Frontal cortex (tissue), 4 donors: ENCODE measurements around the gene TRABD2B. TPM values are rescaled to one million over a fixed set of nuclear protein-coding genes. Genes with fewer than 3 reads are reported as not detected.

Source experiments
- DNase-seq, 2 donors: peaks; one replicate each; pipeline ENCODE4 v3.0.0; 2012; ENCODE audit warnings: low spot score in 2 of 2
- FAIRE-seq: peaks from 2 replicates; lab custom pipeline; 2012; peaks lifted over from hg19 to GRCh38; lab: Jason Lieb, UNC
- total RNA-seq: library from RNA; depleted of rRNA; stranded (reverse); fragments of >200 nt; gene quantifications from one replicate; pipeline ENCODE4 v1.2.3, GENCODE V29; 2014
- donor health status: control.
- donor health status: control.
- donor health status: control.

The TRABD2B gene
- total RNA-seq, 1 donor from 2014 or later, result under 0.01 TPM

DNA sequence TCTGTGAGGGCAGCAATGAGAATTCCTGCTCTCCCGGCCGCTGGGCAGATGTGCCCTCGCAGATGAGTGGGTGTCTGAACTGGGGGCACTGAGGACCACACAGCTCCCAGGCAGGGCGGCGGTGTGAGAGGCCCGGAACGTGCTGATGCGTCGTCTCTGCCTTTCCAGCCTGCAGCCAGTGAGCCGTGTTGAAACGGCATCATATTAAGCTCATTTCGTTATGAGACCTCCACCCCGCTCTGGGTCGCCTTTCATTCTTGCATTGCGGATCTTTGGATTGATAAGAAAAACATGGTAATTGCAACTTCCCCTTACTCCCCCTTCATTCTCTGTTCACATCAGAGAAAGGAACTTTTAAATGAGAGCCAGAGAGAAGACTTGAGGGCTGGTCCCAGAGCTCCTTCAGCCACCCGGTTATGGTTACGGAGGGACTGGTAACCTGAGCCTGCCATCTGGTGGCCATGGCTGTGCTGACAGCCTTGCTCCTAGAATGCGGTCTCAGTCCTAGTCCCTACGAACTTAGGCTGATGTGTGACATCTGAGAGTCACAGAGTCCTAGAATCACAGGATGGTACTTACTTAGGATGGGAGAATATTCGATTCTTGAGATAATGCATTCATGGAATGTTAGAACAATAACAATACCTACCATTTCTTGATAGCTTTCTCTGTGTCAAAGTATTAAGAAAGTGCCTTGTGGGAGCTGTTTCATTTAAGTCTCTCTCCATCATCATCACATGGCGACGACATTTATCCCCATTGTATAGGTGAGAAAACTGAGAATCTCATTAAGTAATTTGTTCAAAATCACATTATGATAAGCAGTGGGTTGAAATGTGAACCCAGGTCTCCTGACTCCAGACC lies 271.0 kb downstream of the TRABD2B start:
- no peak for FAIRE-seq

DNA sequence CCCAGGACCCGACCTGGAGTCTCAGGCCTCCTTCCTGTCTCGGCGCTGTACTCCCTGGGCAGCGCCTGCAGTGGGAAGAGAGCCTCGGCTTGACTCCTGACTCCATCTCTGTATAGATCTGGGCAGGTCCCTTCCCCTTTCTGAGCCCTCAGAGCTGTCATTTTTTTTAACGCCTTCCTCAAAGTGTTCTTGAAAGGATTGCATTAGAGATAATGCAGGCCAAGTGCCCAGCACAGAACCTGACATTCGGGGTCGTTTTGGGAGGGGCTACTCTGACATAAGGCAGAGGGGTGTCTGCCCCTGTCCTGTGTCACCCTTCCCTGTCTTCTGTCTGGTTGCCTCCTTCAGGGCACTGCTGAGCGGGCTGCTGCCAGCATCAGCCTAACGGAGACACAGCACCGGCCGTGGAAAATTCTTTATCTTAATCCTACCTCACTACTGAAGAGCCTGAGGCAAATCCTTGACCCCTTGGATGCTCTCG lies 271.6 kb downstream of the TRABD2B start:
- no peak for DNase-seq
- FAIRE-seq, result no peak

More for the DNA sequence above, 271.0 kb downstream of the TRABD2B start:
- DNase-seq, result peak; percentile 74 to 83

DNA sequence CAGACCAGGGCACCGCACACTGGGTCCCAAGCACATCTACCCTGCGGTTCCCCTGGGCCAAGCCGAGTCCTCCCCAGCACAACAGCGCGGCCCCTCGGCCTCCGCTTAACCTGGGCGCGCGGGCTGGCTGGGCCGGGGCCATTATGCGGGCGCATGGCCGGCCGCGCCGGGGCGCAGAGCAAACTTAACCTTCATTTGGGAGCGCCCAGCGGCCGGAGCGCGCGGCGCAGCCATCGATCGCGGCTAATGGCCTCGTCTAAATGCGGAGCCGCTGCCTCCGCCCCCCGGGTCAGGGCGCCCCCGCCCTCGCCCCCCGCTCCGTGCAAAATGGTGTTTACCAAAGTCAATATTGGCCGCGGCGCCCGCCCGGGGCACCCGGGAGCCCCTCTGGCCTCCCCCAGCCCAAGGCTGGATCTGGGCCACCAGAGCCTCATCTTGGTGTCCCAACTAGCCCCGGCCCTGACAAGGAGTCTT lies 272.1 kb downstream of the TRABD2B start:
- FAIRE-seq (no peak), DNase-seq (no peak)

DNA sequence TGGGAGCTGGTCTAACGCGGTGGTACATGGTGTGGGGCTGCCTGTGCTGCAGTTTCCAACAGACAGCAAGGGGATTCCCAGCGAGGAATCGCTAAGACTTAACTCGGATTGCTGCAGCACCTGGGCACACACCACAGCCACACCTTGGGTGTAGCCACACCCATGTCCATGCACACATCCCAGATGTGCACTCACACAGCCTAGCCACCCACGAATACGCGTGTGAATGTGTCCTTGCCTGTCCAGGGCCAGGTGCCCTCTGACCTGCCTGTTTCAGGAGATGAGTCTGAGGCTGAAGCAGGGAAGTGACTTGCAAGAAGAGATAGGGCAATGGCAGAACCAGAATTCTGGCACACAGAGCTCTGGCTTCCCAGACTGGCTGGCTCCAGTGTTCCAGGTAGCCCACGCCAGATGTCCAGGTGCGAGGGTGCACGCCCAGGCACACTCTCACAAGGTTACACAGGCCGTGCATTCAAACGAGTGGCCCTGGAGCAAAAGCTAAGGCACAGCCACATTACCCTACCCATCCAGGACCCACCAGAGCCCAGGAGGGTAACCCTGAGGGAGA lies 272.7 kb downstream of the TRABD2B start:
- DNase-seq (no peak), FAIRE-seq (no peak)

DNA sequence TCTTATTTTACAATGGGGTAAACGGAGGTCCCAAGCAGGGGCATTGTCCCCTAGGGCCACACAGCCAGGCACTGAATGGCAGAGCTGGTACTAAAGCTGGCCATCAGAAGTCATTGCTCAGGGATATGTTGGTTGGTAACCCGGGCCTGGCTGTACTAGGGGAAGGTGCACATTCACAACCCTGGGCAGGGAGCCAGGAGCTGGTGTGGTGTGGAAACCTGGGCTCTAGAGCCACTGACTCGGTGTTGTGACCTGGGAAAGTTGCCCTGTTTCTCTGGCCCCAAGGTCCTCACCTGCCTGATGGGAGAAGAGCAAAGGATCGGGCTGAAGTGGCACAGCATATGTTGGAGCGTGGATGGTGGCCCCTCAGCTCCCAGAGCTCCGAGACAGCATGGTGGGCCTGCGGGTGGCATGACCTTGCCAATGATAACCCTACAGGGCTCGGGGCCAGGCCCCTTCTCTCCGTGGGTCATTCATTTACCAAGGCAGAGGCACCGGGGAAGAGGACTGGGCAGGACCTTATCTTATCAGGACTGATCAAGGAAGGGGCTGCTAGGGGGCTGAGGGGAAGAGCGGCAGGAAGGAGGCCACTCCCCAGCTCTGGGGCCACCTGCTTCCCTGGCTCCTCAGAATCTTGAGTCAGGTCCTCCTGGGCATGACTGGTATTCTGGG lies 274.1 kb downstream of the TRABD2B start:
- DNase-seq (no peak), FAIRE-seq (no peak)

DNA sequence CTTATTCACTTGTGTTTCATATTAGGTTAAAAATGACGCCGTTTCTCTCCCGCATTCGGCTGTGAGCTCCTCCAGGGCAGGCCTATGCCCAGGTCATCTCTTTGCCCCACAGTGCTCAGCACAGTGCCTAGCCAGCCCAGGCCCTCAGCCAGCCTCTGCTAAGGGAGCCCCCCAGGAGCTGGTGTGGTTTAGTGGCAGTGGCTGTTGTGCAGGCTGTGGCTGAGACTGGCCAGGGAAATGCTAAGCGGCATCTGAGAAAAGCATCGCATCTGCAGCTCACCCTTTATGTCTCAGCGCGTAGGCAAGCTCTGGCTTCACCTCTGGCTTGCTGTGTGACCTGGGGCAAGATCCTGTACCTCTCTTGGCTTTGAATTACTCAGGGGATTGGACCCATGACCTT lies 275.1 kb downstream of the TRABD2B start:
- no peak for FAIRE-seq
- no peak for DNase-seq

DNA sequence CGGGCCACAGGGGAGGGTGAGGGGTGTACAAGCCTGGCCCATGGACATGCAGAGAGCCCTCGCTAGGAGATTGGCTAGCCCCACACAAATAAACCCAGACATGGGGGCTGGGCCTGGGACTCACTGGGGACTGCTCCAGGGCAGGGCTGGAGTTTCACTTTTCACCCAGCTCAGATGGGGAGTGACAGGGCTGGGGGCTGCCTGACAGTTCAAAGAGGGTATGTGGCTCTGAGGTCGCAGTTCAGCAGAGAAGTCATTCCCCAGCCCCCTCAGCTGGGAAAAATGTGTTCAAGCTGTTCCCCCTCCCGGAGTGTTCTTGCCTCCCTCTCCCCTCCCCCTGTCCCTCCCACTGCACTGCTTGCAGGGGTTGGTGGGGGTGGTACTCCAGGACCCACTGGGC lies 277.1 kb downstream of the TRABD2B start:
- DNase-seq (no peak), FAIRE-seq (no peak)

DNA sequence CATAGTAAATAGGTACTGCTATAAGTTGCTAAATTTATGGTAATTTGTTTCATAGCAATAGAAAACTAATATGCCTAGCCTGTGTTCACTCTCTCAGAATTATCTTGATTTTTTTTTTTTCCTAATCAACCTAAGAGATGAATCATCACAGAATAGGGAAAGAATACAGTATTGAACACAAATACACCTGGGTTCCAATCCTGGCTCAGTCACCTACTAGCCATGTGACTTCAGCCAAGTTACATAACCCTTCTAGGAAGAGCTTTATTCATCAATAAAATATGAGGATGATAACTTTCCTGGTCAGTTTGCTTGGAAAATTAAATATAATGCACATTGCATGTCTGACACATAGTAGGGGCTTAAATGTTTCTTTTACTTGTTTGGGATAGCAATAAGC lies 279.8 kb downstream of the TRABD2B start:
- DNase-seq, result no peak
- FAIRE-seq, result no peak

DNA sequence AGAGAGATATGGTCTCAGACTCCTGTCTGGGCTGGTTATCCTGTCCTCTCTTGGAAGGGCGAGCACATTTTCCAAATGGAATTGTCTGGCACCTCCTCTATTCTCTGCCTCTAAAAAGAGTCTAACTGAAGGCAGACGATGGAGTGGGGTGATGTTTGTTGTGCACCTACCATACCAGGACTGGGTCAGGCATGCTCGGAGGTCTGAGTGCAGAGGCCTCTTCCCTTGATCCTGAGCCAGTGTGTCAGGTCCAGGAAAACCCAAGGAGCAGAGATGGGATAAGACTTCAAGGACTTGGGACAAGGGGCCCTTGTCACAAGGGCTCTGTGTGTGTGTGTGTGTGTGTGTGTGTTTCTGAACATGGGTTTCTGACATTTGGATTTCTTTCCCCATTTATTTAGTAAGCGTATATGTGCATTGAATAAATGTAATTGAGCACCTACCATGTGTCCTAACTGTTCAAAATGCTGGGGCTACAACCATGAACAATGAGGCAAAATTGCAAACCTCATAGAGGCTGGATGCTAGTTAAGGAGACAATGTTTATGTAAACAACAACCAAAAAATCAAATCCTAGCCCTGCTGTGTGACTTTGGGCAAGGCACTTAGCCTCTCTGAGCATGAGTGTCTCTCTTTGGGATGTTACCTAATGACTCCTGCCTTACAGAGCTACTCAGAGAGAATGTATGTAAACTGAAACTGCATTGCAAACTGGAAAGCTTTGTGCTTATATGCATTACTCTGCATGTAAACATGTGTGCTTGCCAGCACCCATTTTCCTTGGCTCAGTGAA lies 283.0 kb downstream of the TRABD2B start:
- no peak for FAIRE-seq

DNA sequence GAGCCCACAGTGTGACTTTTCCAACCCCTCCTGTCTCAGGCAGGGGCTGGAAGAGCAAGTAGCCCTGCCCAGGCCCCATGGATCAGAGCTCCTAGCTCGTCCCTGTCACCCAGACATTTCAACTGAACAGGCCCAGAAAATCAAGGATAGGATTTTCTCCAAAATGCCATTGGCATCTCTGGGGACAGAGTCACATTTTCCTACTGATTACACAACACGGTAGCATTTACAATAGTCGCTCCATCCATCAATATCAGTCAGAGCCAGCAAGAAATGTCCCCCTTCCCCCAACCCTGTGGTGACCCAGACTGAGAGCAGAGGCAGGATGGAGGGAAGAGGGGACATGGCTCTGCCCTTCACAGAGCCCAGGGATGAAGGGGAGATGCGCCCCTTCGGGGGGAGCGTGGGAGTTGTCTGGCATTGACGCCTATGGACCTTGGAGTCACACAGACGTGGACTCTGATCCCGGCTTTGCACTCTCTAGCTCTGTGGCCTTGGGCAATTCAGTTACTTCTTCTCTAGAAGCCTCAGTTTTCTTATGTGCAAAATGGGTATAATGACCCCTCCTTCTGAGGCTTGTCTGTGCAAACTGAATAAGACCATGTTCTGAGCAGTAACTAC lies 283.7 kb downstream of the TRABD2B start:
- no peak for DNase-seq
- FAIRE-seq, result no peak

More for the DNA sequence above, 283.0 kb downstream of the TRABD2B start:
- DNase-seq, result no peak

DNA sequence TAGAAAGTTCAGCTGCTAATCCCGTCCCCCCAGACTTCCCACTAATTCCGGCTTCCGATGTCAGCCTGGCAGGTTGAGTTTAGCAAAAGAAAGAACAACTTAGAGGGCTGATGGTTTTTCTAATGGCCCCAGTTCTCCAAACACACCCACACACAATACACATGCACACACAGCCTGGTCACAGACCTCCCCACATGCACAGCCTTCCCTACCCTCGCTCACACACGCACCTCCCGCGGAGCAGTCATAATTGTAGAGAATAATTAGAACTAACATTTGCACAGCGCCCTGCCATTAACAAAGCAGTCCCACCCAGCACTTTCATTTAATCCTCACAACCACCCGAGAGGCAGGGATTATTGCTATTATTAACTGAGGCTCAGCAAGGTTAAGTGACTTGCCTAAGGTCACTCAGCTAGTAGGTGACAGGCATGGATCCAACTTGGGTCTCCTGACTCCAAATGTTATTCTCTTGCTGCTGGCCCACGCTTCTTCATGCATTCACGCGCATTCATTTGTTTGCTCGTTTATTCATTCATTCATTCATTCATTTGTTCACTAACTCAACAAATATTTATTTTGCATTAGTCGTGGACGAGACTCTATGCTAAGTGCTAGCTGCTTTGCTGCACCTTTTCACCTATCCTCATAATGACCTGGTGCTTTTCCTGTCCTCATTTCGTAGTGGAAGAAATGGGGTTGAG lies 284.4 kb downstream of the TRABD2B start:
- FAIRE-seq, result no peak
- DNase-seq, result no peak

DNA sequence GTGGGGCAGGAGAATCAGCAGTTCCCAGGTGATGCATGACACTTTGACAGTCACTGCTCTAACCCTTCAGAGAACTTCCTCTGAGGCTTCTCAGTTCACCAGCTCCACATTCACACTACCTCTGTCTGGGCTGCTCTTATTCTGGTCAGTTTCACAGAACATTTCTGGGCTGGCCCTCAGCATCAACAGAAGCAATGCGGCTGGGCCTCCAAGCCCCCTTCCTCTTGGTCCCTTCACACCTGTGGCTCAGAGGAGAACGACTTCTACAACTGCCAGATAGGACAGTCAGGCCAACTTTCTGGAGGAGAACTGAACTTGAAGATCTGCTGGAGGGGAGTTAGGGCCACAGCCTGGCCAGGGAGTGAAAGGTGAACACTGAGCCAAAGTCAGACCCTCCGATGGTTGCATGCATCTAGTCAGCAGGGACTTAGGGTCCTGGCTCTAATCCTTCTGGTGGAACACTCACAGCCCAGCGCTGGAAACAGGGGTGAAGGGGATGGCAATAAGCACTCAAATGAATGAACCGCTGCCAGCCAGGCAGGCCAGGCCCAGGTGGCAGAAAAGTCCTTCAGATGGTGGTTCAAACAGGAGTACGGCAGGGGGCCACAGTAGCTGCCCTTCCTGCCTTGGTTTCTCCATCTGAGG lies 285.2 kb downstream of the TRABD2B start:
- FAIRE-seq, result no peak
- no peak for DNase-seq

DNA sequence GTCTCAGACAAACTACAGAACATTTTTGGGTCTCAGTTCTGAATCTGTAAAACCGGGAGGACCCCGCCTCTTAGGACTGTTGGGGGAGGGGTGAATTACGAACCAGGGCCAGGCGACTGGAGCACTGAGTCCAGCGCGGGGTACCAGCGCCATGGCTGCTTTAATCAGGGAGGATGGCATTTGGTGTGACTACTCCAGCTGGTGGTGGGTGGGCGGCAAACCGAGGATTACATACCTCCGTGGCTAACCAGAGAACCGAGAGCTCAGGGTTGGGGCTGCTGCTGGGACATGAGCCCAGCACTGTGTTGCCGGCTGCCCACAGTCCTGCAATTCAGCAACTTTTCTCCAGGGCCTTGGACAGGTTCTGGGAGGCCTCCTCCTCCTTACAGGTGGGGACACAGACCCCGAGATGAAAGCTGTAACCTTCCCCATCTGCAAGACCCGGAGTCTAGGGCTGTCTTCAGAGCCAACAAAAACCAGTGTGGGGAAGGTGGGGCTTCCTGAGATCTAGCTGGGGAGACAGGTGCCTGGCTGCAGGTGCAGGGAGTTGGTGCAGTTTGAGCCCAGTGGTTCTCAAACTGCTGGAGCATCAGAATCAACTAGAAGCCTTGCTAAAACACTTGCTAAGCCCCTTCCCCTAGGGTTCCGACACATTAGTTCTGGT lies 285.9 kb downstream of the TRABD2B start:
- no peak for FAIRE-seq
- DNase-seq, result no peak

Other genes with a start within 250 kb of the TRABD2B start
- not detected for gene SLC5A9, start 225.3 kb upstream of the TRABD2B start, total RNA-seq